HG03039 (cell line): ENCODE results near the gene RPH3AL.
"Not testable (repeated sequence)": the region's sequence is repeated elsewhere in the genome, so short reads cannot be mapped to it uniquely, and the experiment has no call there.

Source experiments
- ATAC-seq: cut with Tn5 transposase; IDR thresholded peaks from one replicate; pipeline ENCODE4 v1.9.1; 2021; ENCODE audit warnings: mild to moderate bottlenecking, moderate library complexity; ENCODE audit not compliant: unreplicated experiment

RPH3AL gene

GRCh38 chr17:183021-183420 is 169.6 kb downstream of the RPH3AL start:
- ATAC-seq: no peak

DNA sequence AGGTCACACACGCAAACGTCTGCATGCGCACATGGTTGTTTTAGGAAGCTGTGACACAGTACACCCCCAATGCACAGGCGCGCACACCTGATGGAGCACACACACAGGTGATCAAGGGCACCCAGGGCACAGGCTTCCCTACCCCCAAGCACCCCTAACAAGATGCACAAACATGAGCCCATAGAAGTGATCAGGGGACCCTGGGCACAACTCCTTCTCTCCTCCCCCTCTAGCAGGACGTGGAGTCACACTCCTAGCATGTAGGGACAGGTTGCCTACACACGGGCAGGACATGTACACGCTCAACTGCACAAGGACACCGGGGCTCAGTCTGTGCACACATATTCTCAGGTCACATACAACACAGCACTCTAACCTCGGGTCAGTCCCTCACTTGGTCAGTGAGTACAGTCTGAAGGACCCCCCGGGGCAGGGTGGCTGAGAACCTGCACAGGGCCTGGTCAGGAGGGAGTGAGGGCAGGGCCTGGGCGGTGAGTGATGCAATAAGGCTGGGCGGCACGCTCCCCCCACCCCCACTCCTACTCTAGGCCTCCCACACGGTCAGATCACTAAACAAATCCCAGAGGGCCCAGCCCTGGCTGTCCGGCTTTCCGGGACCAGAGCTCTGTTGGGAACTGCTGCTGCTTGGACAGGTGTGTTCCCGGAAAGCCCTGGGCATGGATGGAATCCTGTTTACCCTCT is 170.4 kb downstream of the RPH3AL start:
- ATAC-seq: no peak

DNA sequence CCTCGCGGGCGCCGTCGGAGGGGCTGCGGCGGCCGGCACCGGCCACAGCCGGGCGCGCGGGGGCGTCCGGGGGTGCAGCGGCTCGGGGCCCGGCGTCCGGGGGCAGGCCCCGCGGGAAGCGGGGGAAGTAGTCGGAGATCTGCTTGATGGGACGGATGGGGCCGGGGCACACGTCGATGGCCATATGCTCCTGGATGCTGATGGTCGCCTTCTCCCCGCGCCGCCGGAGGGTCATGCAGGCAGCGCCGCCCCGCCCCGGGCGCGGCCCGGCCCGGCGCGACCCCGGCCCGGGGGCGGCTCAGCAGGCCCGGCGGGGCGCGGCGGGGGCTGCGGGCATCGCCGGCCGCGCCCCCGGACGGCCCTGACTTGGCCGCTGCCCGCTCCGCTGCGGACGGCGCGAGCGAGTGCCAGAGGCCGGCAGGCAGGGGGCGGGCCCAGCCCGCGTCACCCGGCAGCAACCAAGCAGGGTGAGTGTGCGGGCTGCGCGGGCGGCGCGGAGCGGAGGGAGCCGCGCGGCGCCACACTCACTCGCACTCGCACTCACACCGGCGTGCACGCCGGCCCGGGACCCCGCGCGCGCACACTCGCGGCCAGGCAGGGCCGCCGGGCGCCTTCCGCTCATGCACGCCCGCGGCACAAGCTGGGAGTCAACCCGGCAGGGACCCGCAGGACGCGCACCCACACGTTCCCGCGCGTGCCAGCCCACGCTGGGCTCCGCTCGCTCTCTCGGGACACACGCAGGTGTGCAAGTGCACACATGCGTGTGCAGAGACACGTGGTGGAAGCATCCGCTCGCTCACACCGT is 171.2 kb downstream of the RPH3AL start, which contains the start of gene DOC2B:
Gene DOC2B, minus strand, starts transcription at position 406 of the 805 bp plus-strand sequence. Its CDS starts 171 bp downstream, at position 235.
- ATAC-seq: no peak

GRCh38 chr17:180381-181244 is 172.0 kb downstream of the RPH3AL start:
- no peak for ATAC-seq

GRCh38 chr17:179781-180380 is 172.7 kb downstream of the RPH3AL start:
- ATAC-seq: no peak

DNA sequence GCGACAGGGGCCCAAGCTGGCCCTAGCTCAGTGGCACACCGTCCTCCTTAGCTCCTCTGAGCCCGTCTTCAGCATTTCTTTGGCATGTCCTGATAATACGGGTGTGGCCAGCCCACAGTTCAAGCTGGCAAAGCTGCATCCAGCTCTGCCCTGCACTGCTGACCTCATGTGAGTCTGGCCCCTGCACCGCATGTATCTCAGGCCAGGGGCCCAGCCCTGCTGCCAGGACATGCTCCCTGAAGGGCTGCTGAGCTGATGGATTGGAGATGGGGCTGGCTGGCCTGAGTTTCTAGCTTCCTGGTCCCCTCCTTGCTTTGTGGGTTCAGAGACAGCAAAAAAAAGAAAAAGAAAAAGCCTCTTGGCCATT is 173.6 kb downstream of the RPH3AL start:
- ATAC-seq: no peak

DNA sequence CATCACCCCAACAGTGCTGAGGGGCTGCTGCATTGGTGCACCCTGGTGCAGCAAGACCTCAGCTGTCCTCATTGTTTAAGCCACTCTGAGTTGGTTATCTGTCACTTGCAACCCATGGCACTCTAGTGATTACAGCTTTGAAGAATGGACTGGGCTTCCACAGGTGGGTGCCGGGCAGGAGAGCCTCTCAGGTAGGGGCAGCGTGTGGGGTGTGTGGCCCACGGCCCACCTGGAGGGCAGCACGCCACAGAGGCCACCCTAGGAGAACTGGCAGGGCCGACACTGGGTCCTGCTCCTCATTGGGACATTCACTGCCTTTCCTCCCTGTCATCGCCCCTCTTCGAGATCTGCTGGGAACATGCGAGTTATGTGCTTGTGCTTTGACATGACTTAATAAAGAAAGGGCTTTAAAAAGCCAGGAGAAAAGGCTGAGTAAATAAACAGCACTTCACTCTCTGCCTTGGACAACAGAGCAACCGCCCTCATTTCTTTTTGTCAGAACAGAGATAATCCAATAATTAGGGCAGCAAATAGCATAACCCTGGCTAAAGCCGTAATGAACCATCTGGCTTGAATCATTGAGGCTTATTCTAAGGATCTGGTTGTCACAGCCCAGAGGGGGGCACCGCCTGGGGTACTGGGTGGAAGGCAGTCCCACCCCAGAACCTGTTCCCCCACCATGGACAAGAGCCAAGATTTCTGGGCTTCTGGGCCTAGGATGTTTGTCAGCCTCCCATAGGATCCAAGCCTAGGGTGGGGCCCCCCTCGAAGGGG is 174.1 kb downstream of the RPH3AL start:
- no peak for ATAC-seq

- ATAC-seq: no peak
Measured at GRCh38 chr17:177762-178161, 174.8 kb downstream of the RPH3AL start.

DNA sequence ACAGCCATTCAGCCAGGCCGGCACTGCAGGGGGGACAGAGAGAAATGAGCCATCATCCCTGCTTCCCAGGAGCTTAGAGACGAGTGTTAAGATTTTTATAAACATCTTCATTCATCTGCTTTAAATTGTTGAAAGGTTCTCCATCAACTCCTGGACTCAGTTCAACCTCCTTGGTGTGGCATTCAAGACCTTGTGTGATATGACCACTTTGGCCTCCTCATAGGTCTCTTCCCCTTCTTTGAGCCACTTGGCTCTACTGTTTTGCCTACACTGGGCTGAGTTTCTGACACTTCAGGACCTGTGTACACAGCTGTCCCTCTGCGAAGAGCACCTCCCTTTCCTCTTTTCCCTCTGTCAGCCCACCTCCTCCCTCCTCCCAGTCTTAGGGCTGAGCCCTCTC is 175.5 kb downstream of the RPH3AL start:
- no peak for ATAC-seq

DNA sequence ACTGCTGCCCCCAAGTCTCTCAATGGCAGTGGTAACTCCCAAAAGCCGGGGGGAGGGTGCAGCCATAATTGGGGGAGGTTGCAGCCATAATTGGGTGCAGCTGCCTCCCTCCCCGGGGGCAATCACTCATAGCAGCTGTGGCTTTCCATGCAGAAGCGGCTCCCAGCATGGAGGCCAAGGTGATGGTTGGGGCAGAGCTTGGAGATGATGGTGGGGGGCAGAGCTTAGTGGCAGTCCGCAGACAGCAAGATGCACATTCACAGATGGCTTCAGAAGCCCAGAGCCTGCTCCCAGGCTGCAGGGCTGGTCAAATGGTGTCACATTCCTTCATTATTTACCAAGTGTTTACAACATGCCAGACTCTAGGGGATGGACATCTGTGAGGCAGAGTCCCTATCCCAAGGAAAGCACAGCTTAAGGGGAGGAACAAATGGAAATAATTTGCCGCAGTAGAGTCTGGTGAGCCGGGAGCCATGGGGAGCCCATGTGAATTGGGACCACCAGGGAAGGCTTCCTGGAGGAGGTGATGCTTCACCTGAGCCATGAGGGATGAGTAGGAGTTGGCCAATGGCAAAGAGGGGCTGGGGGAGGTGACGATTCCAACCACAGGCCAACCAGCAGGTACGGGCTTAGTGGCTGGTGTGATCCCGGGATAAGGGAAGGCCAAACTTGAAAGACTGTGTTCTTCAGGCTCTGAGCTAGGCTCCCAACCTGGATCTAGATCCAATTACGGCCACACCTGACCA is 179.3 kb downstream of the RPH3AL start:
- ATAC-seq: no peak

DNA sequence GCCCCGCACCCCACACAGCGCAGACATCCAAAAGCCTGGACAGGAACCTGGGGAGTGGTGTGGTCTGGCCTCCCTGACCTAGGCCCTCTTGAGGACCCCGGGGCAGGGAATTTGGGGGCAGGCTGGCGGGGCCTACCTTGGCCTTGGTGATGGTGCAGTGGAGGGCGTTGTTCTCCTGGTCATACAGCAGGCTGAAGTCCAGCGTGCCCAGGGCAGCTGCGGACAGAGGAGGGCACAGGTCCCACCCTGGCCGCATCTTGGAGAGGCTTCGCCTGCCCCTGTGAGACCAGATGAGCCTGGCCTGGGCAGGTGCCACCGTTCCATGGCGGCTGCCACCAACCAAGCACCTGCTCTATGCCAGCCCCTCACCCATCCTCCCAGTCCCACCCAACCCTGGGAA is 180.2 kb downstream of the RPH3AL start:
- ATAC-seq: no peak

- no peak for ATAC-seq
Measured at GRCh38 chr17:171871-172270, 180.7 kb downstream of the RPH3AL start.

DNA sequence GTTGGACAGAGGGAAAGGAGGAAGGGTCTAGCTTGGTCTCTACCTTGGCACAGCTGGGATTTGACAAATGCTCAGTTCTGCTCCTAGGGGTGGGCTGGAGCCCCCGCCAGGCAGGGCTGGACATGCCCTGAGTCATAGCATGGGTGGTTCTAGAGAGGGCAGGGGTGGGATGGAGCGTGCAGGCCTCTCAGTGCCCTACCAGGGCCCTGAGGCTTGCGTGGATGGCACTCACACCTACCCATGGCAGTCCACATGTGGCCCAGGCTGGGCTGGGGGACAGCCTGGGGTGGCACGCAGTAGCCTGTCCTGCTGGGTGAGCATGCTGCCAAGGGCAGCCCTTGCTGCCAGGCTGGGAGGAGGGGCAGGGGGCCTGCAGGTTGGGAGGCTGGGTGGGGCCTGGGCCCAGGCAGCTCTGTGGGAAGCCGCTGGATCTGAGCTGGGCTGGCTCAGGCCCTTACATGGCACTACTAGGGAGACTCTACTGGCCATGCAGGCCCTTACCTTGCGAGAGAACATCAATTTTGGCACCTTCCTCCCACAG is 182.4 kb downstream of the RPH3AL start:
- ATAC-seq: no peak

GRCh38 chr17:168614-169013 is 184.0 kb downstream of the RPH3AL start:
- not testable (repeated sequence) for ATAC-seq

GRCh38 chr17:165939-166338 is 186.7 kb downstream of the RPH3AL start:
- no peak for ATAC-seq

DNA sequence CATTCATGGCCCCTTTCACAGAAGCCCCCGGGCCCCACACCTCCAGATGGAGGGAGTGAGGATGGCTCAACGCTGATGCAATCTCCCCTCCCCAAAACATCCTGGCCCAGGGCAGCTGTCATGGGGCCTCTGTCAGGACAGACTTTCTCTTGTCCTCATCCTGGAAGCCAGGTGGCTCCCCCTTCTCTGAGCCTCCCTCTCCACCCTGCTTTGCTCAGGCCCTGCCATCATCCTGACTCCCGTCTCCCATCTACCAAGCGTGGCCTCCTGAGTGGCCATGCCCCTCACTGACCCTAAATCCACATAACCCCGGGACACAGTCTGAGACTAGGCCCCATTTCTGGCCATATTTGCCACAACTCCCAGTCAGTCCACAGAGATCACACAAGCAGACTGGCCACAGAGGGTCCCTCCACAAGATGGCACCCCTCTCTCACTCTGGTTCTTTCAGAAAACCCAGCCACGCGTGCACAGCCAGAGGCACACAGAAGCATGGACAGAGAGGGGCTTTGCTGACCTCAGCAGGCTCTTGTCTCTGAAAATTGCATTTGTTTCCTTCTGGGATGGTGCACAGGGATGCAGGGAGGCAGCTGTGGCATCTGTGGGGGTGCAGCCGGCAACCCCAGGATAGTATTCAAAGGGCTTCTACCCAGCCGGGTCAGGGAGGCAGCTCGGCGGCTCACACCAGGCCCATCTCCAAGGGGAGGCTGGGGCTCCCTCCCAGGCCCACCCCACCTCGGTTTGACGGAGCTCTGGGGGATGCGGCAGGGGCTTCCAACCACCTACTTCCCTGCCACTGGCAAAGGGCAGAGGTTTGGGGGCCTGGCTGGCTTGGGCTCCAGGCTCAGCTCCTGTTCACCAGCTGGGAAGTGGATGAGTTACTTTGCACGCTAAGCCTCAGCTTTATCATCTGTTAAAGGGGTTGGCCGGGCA is 188.0 kb downstream of the RPH3AL start:
- no peak for ATAC-seq

DNA sequence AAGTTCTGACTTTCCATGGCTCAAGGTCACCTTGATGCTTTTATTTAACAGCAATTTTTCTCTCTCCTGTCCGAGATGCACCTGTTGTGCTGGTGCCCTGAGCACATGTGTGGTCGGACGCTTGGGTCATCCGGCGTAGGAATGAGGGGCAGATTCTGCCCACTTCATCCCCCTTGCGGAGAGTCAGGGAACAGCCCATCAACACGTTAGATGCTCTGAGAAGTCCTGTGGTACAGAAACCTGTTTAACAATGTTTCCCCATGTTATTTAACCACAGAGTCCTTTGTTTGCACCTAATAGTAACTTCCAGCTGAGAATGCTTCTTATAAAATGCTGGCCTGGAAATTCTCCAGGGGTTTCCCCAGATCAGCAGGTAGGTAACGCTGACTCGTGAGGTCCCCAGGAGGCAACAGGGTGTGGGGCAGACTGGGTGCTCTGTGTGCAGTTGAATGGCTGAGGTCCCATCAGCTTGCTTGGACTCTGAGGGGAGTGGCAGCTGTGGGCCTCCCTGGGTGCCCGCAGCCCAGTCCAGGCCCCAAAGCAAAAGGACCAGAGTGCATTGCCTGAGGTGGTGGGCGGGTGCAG is 189.0 kb downstream of the RPH3AL start:
- ATAC-seq: no peak

DNA sequence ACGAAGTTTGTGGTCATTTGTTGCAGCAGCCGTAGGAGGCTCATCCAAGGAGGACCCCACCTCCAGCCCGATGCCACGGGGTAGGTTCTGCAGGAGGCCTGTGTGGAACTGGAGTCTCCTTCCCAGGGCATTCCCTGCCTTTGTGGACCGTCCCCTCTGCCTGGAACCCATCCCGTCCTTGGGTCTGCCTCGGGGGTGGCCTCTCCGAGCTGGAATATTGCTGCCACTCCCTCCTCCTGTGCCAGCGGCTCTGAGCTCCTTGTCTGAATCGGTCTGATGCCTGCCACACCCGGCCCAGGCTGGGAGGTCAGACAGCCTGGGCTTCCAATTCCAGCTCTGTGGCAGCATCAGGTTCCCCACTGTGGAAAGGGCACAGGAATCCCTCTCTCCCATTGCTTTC is 189.9 kb downstream of the RPH3AL start:
- ATAC-seq: no peak
